ENCODE results near the gene SLC43A2.

Gene SLC43A2

DNA sequence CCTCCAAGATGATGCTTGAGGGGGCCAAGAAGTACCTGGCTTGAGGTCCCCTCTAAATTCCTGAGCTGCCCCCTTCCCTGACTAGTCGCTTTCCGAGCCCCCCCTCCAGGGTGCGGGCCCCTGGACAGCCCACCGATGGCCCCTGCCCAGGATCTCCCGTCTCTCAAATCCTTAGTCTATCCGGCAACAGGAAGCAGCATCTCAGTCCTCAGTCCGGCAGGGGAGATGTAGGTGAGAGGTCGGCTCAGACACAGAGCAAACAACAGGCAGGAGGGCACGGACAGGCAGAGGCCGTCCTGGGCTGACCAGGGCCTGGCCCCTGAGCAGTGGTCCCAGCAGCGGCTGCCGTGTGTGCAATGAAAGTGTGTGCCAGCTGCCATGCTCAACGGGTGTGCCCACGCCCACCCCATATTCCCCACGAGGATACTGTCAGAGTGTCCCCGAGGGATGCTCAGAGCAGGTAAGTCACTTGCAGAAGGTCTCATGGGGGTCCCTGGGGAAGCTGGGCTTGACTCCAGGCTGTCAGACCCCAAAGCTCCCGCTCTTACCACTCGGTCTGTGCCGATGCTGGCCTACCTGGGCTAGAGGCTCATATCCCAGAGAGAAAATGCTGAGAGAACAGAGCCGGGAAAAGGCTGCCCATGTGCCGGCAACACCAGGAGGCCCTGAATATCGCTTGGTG, 7.2 kb downstream of the SLC43A2 start:
- DNase-seq = no peak

GRCh38 chr17:1620486-1620885, 8.1 kb downstream of the SLC43A2 start:
- DNase-seq = no peak

GRCh38 chr17:1617620-1618174, 10.9 kb downstream of the SLC43A2 start:
- DNase-seq = no peak

DNA sequence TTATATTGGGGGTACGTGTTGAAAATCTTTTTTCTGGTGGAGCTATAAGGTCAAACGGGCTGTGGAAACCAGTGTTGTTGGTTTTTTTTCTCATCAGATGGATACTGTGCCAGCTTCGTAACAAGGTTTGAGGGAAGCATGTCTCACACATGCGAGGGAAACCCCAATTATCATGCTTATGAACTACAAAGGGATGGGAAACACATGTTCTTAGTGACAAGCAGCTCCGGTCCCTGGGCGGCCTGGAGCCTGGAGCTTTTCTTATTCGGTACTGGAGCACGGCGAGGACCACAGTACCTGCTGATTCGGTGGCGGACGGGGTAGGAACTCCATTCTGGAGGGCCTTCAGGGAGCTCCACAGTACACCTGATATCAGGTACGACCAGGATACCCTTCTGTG, 12.5 kb downstream of the SLC43A2 start:
- DNase-seq = no peak

GRCh38 chr17:1612400-1612799, 16.2 kb downstream of the SLC43A2 start:
- DNase-seq = no peak

DNA sequence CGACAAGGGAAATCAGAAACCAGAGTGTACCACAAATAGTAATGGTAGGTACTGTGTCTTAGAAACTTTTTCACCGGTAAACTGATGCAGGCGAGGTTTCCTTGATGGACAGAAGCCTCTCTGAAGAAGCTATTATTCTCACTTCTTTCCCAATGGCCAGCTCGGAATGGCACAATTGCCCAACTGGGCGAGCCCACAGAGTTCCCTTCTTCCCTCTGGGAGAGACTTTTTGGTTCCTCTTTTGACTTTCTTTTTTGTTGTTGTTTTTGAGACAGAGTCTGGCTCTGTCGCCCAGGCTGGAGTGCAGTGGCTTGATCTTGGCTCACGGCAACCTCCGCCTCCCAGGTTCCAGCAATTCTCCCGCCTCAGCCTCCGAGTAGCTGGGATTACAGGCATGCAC, 16.9 kb downstream of the SLC43A2 start:
- no peak for DNase-seq

DNA sequence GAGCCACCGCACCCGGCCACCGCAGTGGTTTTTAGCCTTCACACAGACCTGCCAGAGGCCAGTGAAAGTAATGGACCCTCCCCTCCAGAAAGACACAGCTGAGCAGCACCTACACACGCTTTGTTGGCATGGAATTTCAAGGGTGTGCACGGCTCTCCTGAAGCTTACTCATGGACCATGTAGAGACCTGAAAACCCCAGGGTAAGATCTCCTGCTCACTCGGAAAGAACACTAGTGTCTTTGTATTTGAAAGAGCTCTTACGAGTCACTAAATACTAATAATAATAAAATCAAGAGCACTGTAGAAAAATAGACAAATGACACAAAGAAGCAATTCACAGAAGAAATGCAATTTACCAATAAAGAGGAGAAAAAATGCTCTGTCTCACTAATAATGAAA, 20.0 kb downstream of the SLC43A2 start:
- DNase-seq = no peak

GRCh38 chr17:1607971-1608320, 20.7 kb downstream of the SLC43A2 start:
- no peak for DNase-seq

GRCh38 chr17:1606352-1606985, 22.2 kb downstream of the SLC43A2 start:
- DNase-seq = no peak

DNA sequence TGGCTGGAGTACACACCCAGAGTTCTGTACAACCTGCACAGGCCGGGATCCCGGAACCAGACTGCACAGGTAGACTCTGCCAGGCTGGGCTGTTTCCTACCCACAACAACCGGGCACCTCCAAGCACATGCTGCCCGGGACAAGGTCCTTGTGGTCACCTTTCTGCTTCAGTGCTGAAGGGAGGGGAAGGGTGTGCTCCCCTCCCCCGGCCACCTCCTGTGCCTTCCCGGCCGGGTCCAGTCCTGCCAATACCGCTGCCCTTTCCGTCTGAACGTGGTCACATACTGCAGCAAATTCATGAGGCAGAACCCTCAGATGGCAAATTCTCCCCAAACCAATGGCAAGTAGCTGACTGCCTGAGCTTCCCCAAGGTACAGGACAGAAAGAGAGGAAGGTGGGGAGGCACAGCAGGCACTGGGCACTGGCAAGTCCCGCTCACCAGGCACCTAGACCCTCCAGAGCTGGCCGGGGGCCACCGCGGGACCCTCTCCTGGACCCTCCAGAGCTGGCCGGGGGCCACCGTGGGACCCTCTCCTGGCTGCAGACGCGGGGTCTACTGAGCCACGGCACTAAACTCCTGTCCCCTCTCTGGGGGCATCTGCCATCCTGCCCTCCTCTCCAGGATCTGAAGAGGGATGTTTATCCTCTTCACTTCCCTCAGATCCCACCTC, 22.8 kb downstream of the SLC43A2 start:
- no peak for DNase-seq

GRCh38 chr17:1604831-1605528, 23.7 kb downstream of the SLC43A2 start:
- no peak for DNase-seq

GRCh38 chr17:1601571-1601970, 27.1 kb downstream of the SLC43A2 start:
- DNase-seq = no peak

GRCh38 chr17:1598399-1599095, 30.1 kb downstream of the SLC43A2 start:
- DNase-seq = no peak

DNA sequence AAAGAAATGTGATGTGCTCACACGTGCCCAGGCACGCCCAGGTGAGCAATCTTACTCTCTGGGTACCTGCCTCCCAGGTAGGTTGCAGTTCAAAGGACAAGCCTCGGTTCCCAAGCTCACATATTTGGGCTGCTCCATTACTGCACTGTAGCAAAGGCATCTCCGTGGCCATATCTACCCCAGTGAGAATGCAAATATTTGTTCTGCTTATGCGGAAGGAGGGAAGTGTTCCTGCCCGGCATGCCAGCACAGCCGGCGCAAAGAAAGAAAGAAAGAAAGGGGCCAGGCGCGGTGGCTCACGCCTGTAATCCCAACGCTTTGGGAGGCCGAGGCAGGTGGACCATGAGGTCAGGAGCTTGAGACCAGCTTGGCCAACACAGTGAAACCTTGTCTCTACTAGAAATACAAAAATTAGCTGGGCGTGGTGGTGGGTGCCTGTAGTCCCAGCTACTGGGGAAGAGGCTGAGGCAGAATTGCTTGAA, 30.7 kb downstream of the SLC43A2 start:
- no peak for DNase-seq

DNA sequence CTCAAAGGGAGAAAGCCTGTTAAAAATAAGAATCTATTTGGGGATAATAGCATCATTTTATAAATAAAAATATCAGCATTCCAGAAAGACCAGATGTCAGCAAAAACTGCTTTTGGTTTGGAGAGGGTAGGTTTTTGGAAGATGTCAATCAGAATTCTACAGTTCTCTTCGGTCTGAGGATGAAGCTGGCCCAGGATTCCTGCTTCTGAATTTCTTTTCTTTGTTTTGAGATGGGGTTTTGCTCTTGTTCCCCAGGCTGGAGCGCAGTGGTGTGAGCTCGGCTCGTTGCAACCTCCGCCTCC, 35.1 kb downstream of the SLC43A2 start:
- DNase-seq = no peak

GRCh38 chr17:1592751-1593629, 35.6 kb downstream of the SLC43A2 start:
- DNase-seq = no peak

DNA sequence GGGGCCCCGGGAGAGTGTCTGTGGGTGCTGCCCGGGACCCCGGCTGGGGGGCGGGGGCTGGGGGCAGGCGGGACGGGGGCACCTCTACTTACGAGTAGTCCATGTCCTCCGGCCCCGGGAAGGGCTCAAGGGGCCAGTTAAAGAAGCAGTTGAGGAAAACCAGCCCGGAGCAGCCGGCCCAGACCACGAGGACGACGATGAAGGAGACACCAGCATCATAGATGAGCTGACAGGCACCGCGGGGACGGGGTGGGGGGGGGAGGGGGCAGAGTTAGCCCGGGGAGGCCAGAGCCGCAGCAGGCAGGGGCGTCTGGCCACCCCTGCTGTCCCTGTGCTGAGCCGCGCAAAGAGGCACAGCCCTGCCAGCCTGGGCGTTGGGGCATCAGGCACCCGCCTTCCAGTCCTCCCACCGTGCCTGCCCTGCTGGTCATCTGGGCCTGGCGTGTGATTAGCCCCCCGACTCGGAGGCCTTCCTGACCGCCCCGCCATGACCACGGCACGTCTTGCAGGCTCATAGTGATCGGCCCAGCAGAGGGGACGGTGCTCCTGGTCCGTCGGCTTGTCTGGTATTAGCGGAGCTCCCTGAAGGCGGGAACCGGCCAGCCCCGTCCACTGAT, 37.1 kb downstream of the SLC43A2 start:
- no peak for DNase-seq

- DNase-seq = no peak
Measured at GRCh38 chr17:1590747-1591473, 37.7 kb downstream of the SLC43A2 start.

DNA sequence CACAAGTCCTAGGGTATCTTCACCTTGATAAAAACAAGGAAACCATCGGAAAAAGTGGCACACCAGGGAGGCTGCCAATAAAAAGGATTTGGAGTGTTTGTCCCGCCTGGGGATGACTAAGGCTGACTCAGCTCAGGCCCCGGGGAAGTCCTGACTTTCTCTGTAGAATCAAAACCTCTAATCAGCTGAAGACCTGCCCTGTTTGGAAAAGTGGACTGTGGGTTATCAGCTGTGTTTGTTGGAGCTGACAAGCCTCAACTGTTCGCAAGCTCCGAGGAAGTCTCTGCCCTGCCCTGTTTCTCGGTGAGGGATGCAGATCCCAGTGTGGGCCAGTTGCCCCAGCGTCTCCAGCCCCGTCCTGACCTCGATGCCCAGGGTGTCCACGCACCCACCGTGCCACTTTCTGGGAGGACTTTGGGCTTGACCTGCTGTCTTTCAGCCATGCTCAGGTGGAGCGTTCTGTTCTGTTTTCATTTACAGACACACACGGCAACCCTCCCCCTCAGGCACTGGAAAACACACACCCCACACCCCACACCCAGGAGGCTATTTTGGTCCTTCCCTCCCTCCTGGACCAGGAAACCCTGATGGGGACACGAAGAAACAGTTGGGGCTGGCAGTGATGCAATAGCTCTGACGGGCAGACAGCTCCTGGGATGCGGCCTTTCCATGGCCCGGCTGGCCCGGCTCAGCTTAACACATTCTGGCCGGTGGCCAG, 38.4 kb downstream of the SLC43A2 start:
- DNase-seq = no peak

Data from activated CD8-positive, alpha-beta memory T cell treated with anti-CD3 and anti-CD28 coated beads, Interleukin-2, amount 50 U/mL, for 48 hours (primary cell).